Chondrocyte (in vitro differentiated cells): ENCODE measurements around the gene DPYD. TPM values are rescaled to one million over a fixed set of nuclear protein-coding genes. Genes with fewer than 3 reads are reported as not detected.

Experiments
- DNase-seq: peaks from one replicate; pipeline ENCODE4 v3.0.0; 2021; ENCODE audit warnings: mixed read lengths, low spot score
- H3K27ac Mint-ChIP-seq: one replicate; pipeline ENCODE4 v1.8.0; 2021; ENCODE audit warnings: mild to moderate bottlenecking, moderate library complexity, mixed read lengths; ENCODE audit not compliant: unreplicated experiment
- H3K27me3 Mint-ChIP-seq: 2 replicates; pipeline ENCODE4 v1.8.0; 2021; ENCODE audit warnings: low read depth, mixed read lengths
- H3K36me3 Mint-ChIP-seq: 2 replicates; pipeline ENCODE4 v1.8.0; 2021; ENCODE audit warnings: low read depth, mixed read lengths
- H3K4me1 Mint-ChIP-seq: 2 replicates; pipeline ENCODE4 v1.8.0; 2021; ENCODE audit warnings: low read depth, mild to moderate bottlenecking, mixed read lengths
- H3K4me3 Mint-ChIP-seq: one replicate; pipeline ENCODE4 v1.8.0; 2021; ENCODE audit warnings: mild to moderate bottlenecking, moderate library complexity, mixed read lengths; ENCODE audit not compliant: unreplicated experiment
- H3K9me3 Mint-ChIP-seq: 2 replicates; pipeline ENCODE4 v1.8.0; 2021; ENCODE audit warnings: low read depth, mixed read lengths
- total RNA-seq: library from RNA; stranded (reverse); gene quantifications from 3 replicates; pipeline ENCODE4 v1.2.1, GENCODE V29; 2021
- TF ChIP-seq, protein P1 (sequence below): fragments of 200-600 bp; sonication (generic); IDR thresholded peaks from 2 replicates; pipeline ENCODE4 v1.5.0; 2021; ENCODE audit warnings: antibody characterized with exemption, mild to moderate bottlenecking, moderate library complexity

Gene DPYD
- total RNA-seq, 1 donor from 2014 or later: 5.3 TPM

DNA sequence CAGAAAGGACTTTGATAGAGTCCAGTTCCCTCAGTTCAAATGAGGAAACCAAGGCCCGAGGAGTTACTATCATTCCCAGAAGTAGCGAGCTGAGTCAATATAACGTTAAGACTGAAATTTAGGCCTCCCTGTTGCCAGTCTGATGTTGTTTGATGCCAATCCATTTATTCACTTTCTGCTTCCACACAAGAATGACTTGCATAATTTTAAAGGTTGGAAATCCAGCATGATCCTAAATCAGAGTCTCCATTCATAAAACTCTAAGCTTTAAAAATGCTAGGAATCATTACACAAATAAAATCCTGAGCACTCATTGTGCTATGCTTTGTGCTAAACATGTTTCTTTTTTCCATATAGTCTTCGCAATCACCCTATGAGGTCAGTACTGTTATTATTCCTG is 784.9 kb downstream of the DPYD start:
- TF ChIP-seq, protein P1, sequence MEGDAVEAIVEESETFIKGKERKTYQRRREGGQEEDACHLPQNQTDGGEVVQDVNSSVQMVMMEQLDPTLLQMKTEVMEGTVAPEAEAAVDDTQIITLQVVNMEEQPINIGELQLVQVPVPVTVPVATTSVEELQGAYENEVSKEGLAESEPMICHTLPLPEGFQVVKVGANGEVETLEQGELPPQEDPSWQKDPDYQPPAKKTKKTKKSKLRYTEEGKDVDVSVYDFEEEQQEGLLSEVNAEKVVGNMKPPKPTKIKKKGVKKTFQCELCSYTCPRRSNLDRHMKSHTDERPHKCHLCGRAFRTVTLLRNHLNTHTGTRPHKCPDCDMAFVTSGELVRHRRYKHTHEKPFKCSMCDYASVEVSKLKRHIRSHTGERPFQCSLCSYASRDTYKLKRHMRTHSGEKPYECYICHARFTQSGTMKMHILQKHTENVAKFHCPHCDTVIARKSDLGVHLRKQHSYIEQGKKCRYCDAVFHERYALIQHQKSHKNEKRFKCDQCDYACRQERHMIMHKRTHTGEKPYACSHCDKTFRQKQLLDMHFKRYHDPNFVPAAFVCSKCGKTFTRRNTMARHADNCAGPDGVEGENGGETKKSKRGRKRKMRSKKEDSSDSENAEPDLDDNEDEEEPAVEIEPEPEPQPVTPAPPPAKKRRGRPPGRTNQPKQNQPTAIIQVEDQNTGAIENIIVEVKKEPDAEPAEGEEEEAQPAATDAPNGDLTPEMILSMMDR: no peak
- H3K36me3 Mint-ChIP-seq: no peaks in the 10 kb centered on the region
- no peak for DNase-seq
- H3K4me3 Mint-ChIP-seq: no peak overlapping the region
- H3K27ac Mint-ChIP-seq: no peak overlapping the region
- no peaks in the 10 kb centered on the region for H3K27me3 Mint-ChIP-seq
- peaks cover 23% of the 10 kb centered on the region for H3K4me1 Mint-ChIP-seq
- no peaks in the 10 kb centered on the region for H3K9me3 Mint-ChIP-seq

- Mint-ChIP-seq H3K27ac (no peak overlapping the region), H3K36me3 (no peaks in the 10 kb centered on the region), H3K4me3 (no peak overlapping the region), H3K9me3 (no peaks in the 10 kb centered on the region), H3K4me1 (peaks cover 10% of the 10 kb centered on the region), H3K27me3 (no peaks in the 10 kb centered on the region)
- DNase-seq: no peak
- TF ChIP-seq, protein P1: no peak
These were observed 792.4 kb downstream of the DPYD start for GRCh38 chr1:97128426-97128825.

GRCh38 chr1:97123717-97124431 is 797.0 kb downstream of the DPYD start:
- Mint-ChIP-seq H3K4me3 (no peak overlapping the region), H3K36me3 (no peaks in the 10 kb centered on the region), H3K27me3 (no peaks in the 10 kb centered on the region), H3K9me3 (peaks cover 3% of the 10 kb centered on the region), H3K4me1 (peaks cover 10% of the 10 kb centered on the region), H3K27ac (no peak overlapping the region)
- no peak for DNase-seq
- TF ChIP-seq, protein P1: no peak

GRCh38 chr1:97120806-97121205 is 800.0 kb downstream of the DPYD start:
- H3K27me3 Mint-ChIP-seq: no peaks in the 10 kb centered on the region
- H3K36me3 Mint-ChIP-seq: no peaks in the 10 kb centered on the region
- H3K4me1 Mint-ChIP-seq: peaks cover 10% of the 10 kb centered on the region
- H3K9me3 Mint-ChIP-seq: peaks cover 3% of the 10 kb centered on the region
- TF ChIP-seq, protein P1: no peak
- no peak overlapping the region for H3K4me3 Mint-ChIP-seq
- H3K27ac Mint-ChIP-seq: no peak overlapping the region
- no peak for DNase-seq

GRCh38 chr1:97119260-97120158 is 801.3 kb downstream of the DPYD start:
- Mint-ChIP-seq H3K27ac (no peak overlapping the region), H3K9me3 (peaks cover 3% of the 10 kb centered on the region), H3K4me1 (peaks cover 7% of the 10 kb centered on the region), H3K27me3 (no peaks in the 10 kb centered on the region), H3K36me3 (no peaks in the 10 kb centered on the region), H3K4me3 (no peak overlapping the region)
- TF ChIP-seq, protein P1: no peak
- no peak for DNase-seq
